Small intestine (tissue), 7 donors: Measurements from ENCODE around the gene FBXO31. TPM values are rescaled to one million over a fixed set of nuclear protein-coding genes. Genes with fewer than 3 reads are reported as not detected.
"Not testable (repeated sequence)": the region's sequence is repeated elsewhere in the genome, so short reads cannot be mapped to it uniquely, and the experiment has no call there.

ENCODE experiments used
- DNase-seq, 2 donors: peaks; one replicate each; pipeline versions ENCODE4 v3.0.0 to v3.0.0-alpha.2; 2013
- FAIRE-seq: peaks from 2 replicates; lab custom pipeline; 2012; peaks lifted over from hg19 to GRCh38; lab: Jason Lieb, UNC
- H3K27ac ChIP-seq, 3 donors: one replicate each; pipeline ENCODE4 v1.5.1; 2013; ENCODE audit warnings: low read length in 2 of 3, mild to moderate bottlenecking in 2 of 3, control low read depth in 1 of 3, inconsistent platforms in 1 of 3, low read depth in 1 of 3, moderate library complexity in 1 of 3
- H3K27me3 ChIP-seq, 3 donors: one replicate each; pipeline ENCODE4 v1.6.1; 2013; ENCODE audit warnings: low read length in 3 of 3, inconsistent platforms in 1 of 3; ENCODE audit not compliant: control insufficient read depth in 3 of 3, insufficient read depth in 3 of 3
- H3K36me3 ChIP-seq, 3 donors: one replicate each; pipeline ENCODE4 v1.6.1; 2013; ENCODE audit warnings: low read length in 3 of 3, inconsistent platforms in 1 of 3, low read depth in 1 of 3, mild to moderate bottlenecking in 1 of 3, moderate library complexity in 1 of 3; ENCODE audit not compliant: control insufficient read depth in 3 of 3, insufficient read depth in 2 of 3
- H3K4me1 ChIP-seq, 3 donors: one replicate each; pipeline ENCODE4 v1.6.1; 2013; ENCODE audit warnings: low read length in 2 of 3, inconsistent platforms in 1 of 3, low read depth in 1 of 3, mild to moderate bottlenecking in 1 of 3, moderate library complexity in 1 of 3; ENCODE audit not compliant: control insufficient read depth in 3 of 3, insufficient read depth in 2 of 3
- H3K4me3 ChIP-seq, 3 donors: one replicate each; pipeline ENCODE4 v1.5.1; 2013; ENCODE audit warnings: low read length in 3 of 3, control low read depth in 1 of 3, inconsistent platforms in 1 of 3, low read depth in 1 of 3, mild to moderate bottlenecking in 1 of 3, moderate library complexity in 1 of 3
- H3K9me3 ChIP-seq, 2 donors: one replicate each; pipeline ENCODE4 v1.6.1; 2013; ENCODE audit warnings: low read depth in 1 of 2, low read length in 1 of 2; ENCODE audit not compliant: control insufficient read depth in 2 of 2, insufficient read depth in 1 of 2
- WGBS, 3 donors: extraction: QIAGEN DNeasy Blood & Tissue Kit; methylation state at CpG; one replicate each; pipeline ENCODE4 v1.1.7; 2013; 5-methylcytosine and 5-hydroxymethylcytosine counted together
- polyA plus RNA-seq, 4 donors: library from polyadenylated mRNA; stranded (reverse) in 3 of 4; unstranded in 1 of 4; fragments of 200-250 nt in 3 of 4; fragments of 120-200 nt in 1 of 4; gene quantifications; one replicate each; pipeline versions ENCODE4 v1.2.1 to v1.2.3, GENCODE V29; 2013
- donor health status: healthy with polysubstance abuse.
- donor health status: control.
- donor health status: control.
- donor health status: Bipolar disorder and iron deficiency.
- donor health status: healthy.

FBXO31 gene
- polyA plus RNA-seq, 4 donors, result 23.8 to 38.7 (median 29.4) TPM

DNA sequence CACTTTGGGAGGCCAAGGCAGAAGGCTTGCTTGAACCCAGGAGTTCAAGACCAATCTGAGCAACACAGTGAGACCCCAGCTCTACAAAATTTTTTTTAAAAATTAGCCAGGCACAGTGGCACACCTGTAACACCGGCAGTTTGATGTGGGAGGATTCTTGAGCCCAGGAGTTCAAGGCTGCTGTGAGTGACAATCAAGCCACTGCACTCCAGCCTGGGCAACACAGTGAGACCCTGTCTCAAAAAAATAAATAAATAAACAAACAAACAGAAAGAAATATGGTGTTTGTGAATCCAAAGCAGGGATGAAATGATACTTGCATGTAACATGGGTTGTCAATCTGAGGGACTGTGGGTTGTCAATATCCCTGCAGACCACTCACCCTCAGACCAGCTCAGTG lies 16.6 kb downstream of the FBXO31 start:
- Histone ChIP-seq H3K9me3 (no peaks in the 10 kb centered on the region), H3K4me1 (peaks cover 0 to 4% (median 0%) of the 10 kb centered on the region in 3 donors)
- no peak for FAIRE-seq

DNA sequence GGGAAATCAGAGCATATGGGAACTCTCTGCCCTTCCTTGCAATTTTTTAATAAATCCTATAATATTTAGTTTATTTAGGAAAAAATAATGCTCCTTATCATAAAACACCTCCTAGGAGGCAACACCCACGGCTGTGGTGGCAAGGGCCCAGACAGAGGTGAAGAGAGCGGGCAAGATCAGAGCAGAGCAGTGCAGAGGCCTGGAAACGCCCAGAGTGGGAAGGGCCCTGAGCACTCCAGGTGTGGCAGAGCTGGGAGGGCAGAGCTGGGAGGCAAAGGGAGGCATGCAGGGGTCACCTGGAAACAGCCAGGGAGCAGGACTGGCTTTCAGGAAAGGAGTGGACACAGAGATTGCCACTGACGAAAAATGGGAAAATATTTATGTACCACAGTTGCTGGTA lies 17.3 kb downstream of the FBXO31 start:
- no peaks in the 10 kb centered on the region for H3K27me3 ChIP-seq
- no peak overlapping the region for H3K4me3 ChIP-seq
- FAIRE-seq (no peak), DNase-seq (peak in 1 of 2 donors; percentile 77)
- 25 to 68% (median 35%) methylated on average over 4 of the region's 4 CpGs for WGBS, 3 donors
- peaks cover 0 to 4% (median 0%) of the 10 kb centered on the region in 3 donors for H3K4me1 ChIP-seq
- H3K36me3 ChIP-seq, result peaks cover 0 to 47% (median 0%) of the 10 kb centered on the region in 3 donors
- H3K9me3 ChIP-seq, result no peaks in the 10 kb centered on the region
- H3K27ac ChIP-seq, result peak overlapping the region in 1 of 3 donors; percentile 8

More for the DNA sequence above, 16.6 kb downstream of the FBXO31 start:
- WGBS, 3 donors, result 71 to 88% (median 75%) methylated on average over 1 of the region's 1 CpG
- Histone ChIP-seq H3K27ac (no peak overlapping the region), H3K27me3 (no peaks in the 10 kb centered on the region), H3K36me3 (peaks cover 0 to 40% (median 0%) of the 10 kb centered on the region in 3 donors), H3K4me3 (no peak overlapping the region)
- no peak for DNase-seq

DNA sequence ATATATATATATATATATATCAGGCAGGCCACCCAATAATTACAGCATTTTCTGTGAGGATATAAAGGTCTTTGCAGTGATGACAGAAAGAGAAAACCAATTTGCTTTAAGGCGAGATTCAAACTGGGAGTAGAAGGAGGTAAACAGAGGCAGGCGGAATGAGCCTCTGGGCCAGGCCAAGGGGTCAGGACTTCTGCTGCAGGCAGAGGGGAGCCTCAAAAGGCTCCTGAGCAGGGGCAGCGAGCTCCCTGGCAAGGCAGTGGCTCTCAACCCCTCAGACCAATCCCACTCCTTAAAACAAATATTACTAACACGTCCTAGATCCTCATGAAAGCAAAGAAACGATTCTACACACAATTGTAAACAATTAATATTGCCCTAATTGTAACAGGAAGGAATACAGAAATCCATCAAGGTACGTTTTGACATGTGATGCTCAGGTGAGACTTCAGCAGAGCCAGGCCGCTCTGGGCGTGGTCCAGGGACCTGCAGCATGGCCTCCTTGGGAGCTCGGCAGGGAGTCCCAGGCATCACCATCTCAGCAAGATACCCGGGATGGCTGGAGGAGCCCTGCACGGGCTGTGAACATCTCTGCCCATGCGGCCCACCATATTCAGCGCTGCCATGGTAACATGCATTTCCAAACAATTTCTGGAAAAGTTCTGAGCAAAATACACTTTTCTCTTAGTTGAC lies 18.4 kb downstream of the FBXO31 start:
- Histone ChIP-seq H3K9me3 (no peaks in the 10 kb centered on the region), H3K4me1 (peaks cover 0 to 4% (median 0%) of the 10 kb centered on the region in 3 donors), H3K27ac (no peak overlapping the region), H3K36me3 (peaks cover 0 to 55% (median 0%) of the 10 kb centered on the region in 3 donors), H3K27me3 (no peaks in the 10 kb centered on the region), H3K4me3 (no peak overlapping the region)
- DNase-seq (no peak), FAIRE-seq (no peak)
- 85 to 86% (median 85%) methylated on average over 12 to 13 of the region's 13 CpGs for WGBS, 3 donors

DNA sequence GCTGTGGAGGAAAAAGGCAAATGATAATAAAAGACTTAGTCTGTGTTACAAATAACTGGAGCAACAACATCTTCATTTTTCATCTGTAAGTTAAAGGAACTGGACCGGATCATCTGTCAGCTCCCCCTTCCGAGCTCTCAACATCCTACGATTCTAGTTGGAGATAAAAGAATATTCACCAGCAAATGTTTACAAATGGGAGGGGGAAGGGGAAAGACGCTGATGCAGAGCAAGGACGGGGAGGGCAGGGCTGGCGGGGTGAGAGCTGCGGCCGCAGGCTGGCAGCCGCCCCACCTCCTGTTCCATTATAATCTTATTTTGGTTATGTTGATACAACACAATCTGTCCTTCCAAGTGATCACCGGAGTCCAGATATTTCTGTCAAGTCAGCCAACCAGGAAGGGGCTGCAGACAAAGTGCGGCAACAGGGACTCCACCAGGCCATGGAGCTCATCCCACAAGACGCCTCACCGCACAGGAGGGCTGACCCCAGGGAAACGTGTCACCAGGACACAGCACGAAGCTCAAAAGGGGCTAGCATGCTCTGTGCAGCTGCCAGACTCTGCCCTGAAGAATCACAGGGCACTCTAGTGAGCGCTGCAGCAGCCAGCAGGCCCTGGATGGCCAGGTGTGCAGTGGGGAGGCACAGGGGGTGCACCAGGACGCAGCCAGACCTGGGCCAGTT lies 19.7 kb downstream of the FBXO31 start:
- Histone ChIP-seq H3K36me3 (peaks cover 4 to 61% (median 6%) of the 10 kb centered on the region in 3 donors), H3K9me3 (no peaks in the 10 kb centered on the region), H3K27me3 (no peaks in the 10 kb centered on the region), H3K4me1 (peaks cover 0 to 2% (median 0%) of the 10 kb centered on the region in 3 donors), H3K4me3 (no peak overlapping the region), H3K27ac (peak overlapping the region; percentile 13 to 45 (median 17))
- no peak for FAIRE-seq
- peak in 1 of 2 donors; percentile 13 for DNase-seq
- WGBS, 3 donors, result 24 to 49% (median 44%) methylated on average over 17 of the region's 17 CpGs

DNA sequence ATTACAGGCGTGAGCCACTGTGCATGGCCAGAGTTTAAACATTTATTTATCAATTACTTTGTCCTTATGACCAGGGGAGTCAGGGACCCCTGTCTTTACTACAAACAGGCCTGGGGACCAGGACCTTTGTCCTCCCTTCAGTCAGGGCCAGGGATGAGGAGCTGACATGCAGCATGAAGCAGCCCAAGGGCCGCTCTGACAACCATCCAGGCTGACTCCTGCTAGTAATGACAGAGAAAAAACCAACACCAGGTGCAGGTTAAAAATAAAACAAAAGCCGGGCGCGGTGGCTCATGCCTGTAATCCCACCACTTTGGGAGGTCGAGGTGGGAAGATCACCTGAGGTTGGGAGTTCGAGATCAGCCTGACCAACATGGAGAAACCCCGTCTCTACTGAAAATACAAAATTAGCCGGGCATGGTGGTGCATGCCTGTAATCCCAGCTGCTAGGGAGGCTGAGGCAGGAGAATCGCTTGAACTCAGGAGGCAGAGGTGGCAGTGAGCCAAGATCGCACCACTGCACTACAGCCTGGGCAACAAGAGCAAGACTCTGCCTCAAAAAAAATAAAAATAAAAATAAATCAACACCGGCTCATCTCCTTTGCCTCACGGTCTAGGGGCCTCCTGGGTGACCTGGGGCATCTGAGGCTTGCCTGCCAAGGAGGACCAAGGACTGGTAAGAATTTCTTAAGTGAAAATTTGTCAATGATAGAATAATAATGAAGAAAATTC lies 20.6 kb downstream of the FBXO31 start:
- not testable (repeated sequence) for DNase-seq, H3K27me3 ChIP-seq, H3K4me3 ChIP-seq, H3K27ac ChIP-seq, H3K9me3 ChIP-seq, FAIRE-seq, H3K4me1 ChIP-seq
- 89 to 95% (median 93%) methylated on average over 13 of the region's 13 CpGs for WGBS, 3 donors
- H3K36me3 ChIP-seq, result peaks cover 6 to 70% (median 8%) of the 10 kb centered on the region in 3 donors

DNA sequence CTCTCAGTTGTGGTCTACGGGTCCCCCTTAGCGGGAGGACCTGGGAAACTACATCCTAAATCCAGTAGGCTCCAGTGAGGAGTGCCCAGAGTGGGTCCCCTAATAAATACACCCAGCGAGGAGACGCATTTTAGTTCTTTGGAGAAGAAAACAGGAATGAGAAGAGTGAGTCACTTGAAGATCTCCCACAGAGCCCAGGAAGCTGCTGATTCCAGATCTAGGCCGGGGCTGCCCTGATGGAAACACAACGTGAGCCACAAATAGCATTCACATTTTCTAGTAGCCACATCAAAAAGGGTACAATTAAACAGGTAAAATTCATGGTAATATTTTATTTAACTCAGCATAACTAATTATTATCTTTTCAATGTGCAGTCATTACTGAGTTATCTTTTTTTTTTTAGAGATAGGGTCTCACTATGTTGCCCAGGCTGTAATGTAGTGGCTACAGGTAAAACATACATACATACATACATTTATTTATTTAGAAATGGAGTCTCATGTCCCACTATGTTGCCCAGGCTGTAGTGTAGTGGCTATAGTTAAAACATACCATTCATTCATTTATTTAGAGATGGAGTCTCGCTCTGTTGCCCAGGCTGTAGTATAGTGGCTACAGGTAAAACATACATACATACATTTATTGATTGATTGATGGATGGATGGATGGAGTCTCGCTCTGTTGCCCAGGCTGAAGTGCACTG lies 21.5 kb downstream of the FBXO31 start:
- H3K27ac ChIP-seq, result no peak overlapping the region
- 96 to 97% (median 97%) methylated on average over 8 of the region's 8 CpGs for WGBS, 3 donors
- no peaks in the 10 kb centered on the region for H3K4me1 ChIP-seq
- no peaks in the 10 kb centered on the region for H3K27me3 ChIP-seq
- FAIRE-seq (no peak), DNase-seq (no peak)
- peaks cover 6 to 69% (median 8%) of the 10 kb centered on the region in 3 donors for H3K36me3 ChIP-seq
- no peaks in the 10 kb centered on the region for H3K9me3 ChIP-seq
- no peak overlapping the region for H3K4me3 ChIP-seq

DNA sequence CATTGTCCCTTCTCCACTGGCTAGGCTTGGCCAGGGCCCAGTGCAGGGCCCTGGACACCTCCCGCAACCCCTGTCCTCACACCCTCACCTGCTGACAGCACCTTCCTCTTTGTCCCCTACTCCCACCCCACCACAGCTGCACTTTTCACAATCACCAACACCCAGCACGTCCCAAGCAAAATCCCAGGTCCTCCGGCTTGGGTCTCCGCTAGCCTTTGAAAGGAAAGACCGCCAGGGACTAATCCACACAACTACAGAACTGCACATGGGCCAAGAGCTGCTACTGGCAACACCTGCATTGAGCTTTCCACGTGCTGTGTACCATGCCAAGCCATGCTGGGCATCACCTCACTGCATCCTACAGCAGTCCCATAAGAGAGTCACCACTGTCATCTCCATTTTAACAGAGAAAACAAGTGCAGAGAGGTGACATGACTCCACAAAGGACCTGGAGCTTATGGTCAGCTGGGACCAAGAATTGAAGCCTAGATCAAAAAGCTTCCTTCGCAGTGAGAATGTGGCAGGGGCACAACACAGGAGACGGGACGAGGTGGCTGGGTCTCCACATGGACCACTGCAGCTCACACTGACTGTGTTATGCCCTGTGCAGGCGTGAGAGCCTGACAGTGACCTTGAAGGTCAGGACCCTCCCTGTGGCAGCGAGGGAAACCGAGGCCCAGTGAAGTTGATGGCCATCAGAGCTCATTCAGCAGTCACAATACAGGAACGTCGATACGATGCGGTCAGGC lies 22.5 kb downstream of the FBXO31 start:
- DNase-seq (no peak), FAIRE-seq (no peak)
- H3K27ac ChIP-seq, result no peak overlapping the region
- H3K4me3 ChIP-seq, result no peak overlapping the region
- H3K9me3 ChIP-seq, result no peaks in the 10 kb centered on the region
- WGBS, 3 donors, result 96 to 99% (median 97%) methylated on average over 16 of the region's 16 CpGs
- H3K36me3 ChIP-seq, result peaks cover 6 to 71% (median 13%) of the 10 kb centered on the region in 3 donors
- no peaks in the 10 kb centered on the region for H3K4me1 ChIP-seq
- no peaks in the 10 kb centered on the region for H3K27me3 ChIP-seq
